ENCODE data around the gene CENPVL3. TPM values are rescaled to one million over a fixed set of nuclear protein-coding genes. Genes with fewer than 3 reads are reported as not detected.
"Not testable (repeated sequence)": the region's sequence is repeated elsewhere in the genome, so short reads cannot be mapped to it uniquely, and the experiment has no call there.

The CENPVL3 gene
- not detected for total RNA-seq

GRCh38 chrX:51618241-51619155, at the start of gene CENPVL3:
CENPVL3 (minus strand) TSS chrX:51618912; CDS start chrX:51618873, 39 bp downstream.
- intact Hi-C loops (cut with DNase I; ENCODE audit: low total_unique reads); H3K27ac ChIP-seq; H3K9me3 ChIP-seq; H3K36me3 ChIP-seq; ATAC-seq; DNase-seq; H3K4me1 ChIP-seq; H3K4me3 ChIP-seq: not testable (repeated sequence)
- in situ Hi-C loops (cut with MboI; ENCODE audit: low sequenced_read_pairs in 4 of 4), result loop anchor here in 1 of 4 donors (25.0 kb wide), 1 partner anchor 244 kb away; no protein-coding TSS in a partner anchor
- peaks cover 0 to 34% (median 8%) of the 10 kb centered on the region in 3 donors for H3K27me3 ChIP-seq

GRCh38 chrX:51665981-51666380, 47.3 kb upstream of the CENPVL3 start:
- no peak overlapping the region for H3K4me3 ChIP-seq
- peaks cover 0 to 4% (median 0%) of the 10 kb centered on the region in 3 donors for H3K27me3 ChIP-seq
- in situ Hi-C loops (cut with MboI; ENCODE audit: low sequenced_read_pairs in 4 of 4), result no loop called here
- TF ChIP-seq, protein P1, sequence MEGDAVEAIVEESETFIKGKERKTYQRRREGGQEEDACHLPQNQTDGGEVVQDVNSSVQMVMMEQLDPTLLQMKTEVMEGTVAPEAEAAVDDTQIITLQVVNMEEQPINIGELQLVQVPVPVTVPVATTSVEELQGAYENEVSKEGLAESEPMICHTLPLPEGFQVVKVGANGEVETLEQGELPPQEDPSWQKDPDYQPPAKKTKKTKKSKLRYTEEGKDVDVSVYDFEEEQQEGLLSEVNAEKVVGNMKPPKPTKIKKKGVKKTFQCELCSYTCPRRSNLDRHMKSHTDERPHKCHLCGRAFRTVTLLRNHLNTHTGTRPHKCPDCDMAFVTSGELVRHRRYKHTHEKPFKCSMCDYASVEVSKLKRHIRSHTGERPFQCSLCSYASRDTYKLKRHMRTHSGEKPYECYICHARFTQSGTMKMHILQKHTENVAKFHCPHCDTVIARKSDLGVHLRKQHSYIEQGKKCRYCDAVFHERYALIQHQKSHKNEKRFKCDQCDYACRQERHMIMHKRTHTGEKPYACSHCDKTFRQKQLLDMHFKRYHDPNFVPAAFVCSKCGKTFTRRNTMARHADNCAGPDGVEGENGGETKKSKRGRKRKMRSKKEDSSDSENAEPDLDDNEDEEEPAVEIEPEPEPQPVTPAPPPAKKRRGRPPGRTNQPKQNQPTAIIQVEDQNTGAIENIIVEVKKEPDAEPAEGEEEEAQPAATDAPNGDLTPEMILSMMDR (IDR thresholded peaks at IDR 0.05 in 4 of 5, conservative IDR thresholded peaks at IDR 0.05 in 1 of 5), result no peak
- no peak for TF ChIP-seq POLR2A (IDR thresholded peaks at IDR 0.05)
- no peaks in the 10 kb centered on the region for H3K36me3 ChIP-seq
- no peak overlapping the region for H3K27ac ChIP-seq
- no peak for ATAC-seq
- no peaks in the 10 kb centered on the region for H3K9me3 ChIP-seq
- no peak for DNase-seq
- no peaks in the 10 kb centered on the region for H3K4me1 ChIP-seq
- intact Hi-C loops (cut with DNase I; ENCODE audit: low total_unique reads), result no loop called here

- DNase-seq, result no peak
- TF ChIP-seq, protein P1 (IDR thresholded peaks at IDR 0.05 in 4 of 5, conservative IDR thresholded peaks at IDR 0.05 in 1 of 5), result no peak
- no peak for TF ChIP-seq POLR2A (IDR thresholded peaks at IDR 0.05)
- H3K27ac ChIP-seq, result no peak overlapping the region
- H3K36me3 ChIP-seq, result no peaks in the 10 kb centered on the region
- no peaks in the 10 kb centered on the region for H3K4me1 ChIP-seq
- no peak overlapping the region for H3K4me3 ChIP-seq
- no peaks in the 10 kb centered on the region for H3K9me3 ChIP-seq
- in situ Hi-C loops (cut with MboI; ENCODE audit: low sequenced_read_pairs in 4 of 4), result no loop called here
- no peak for ATAC-seq
- intact Hi-C loops (cut with DNase I; ENCODE audit: low total_unique reads), result no loop called here
- peaks cover 0 to 11% (median 0%) of the 10 kb centered on the region in 3 donors for H3K27me3 ChIP-seq
Observed at GRCh38 chrX:51643377-51643776, 24.7 kb upstream of the CENPVL3 start.

DNA sequence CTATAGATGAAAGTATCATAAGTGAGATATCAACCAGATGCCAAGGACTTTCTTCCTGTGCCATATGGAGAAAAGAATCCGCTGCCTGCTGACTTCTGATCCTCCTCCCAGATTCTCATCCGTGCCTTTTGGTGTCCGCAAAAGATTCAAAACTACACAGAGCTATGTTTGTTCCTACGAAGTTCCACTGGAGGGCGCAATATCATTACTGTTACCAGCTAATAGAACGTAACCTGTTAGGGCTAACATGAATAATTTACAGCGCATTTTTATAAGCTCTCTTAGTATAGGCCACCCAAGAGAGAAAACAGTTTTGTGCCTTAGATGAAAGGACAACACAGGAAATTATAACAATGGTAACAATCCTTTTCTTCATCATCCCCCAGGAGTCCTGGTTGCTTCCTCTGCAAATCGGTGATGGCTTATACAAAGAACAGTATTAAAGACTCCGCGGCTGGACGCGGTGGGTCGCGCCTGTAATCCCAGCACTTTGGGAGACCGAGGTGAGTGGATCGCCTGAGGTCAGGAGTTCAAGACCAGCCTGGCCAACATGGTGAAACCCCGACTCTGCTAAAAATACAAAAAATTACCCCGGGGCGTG, 22.8 kb upstream of the CENPVL3 start:
- H3K36me3 ChIP-seq, result no peaks in the 10 kb centered on the region
- DNase-seq, result no peak
- peaks cover 0 to 16% (median 0%) of the 10 kb centered on the region in 3 donors for H3K27me3 ChIP-seq
- H3K4me3 ChIP-seq, result no peak overlapping the region
- in situ Hi-C loops (cut with MboI; ENCODE audit: low sequenced_read_pairs in 4 of 4) (no loop called here), intact Hi-C loops (cut with DNase I; ENCODE audit: low total_unique reads) (no loop called here)
- ATAC-seq, result no peak
- no peaks in the 10 kb centered on the region for H3K9me3 ChIP-seq
- no peaks in the 10 kb centered on the region for H3K4me1 ChIP-seq
- TF ChIP-seq POLR2A (IDR thresholded peaks at IDR 0.05), result no peak
- TF ChIP-seq, protein P1 (IDR thresholded peaks at IDR 0.05 in 4 of 5, conservative IDR thresholded peaks at IDR 0.05 in 1 of 5), result no peak
- H3K27ac ChIP-seq, result no peak overlapping the region

DNA sequence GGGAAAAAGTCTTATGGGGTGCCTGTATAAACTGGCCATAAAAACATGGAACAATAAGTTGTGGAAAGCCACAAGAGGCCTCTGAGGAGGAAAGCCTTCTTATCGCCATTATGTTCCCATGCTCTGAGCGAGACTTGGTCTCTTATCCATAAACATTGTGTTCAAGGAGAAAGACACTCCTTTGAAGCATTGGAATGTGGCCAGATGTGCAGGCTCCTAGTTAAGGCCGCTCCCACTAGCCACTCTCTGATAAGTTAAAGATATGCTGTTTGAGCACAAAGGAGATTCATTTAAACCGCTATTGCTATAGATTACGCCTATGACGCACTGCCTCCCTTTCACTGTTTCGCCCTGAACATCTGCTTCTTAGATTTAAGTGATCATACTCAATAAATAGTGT, 17.8 kb upstream of the CENPVL3 start:
- H3K4me1 ChIP-seq; H3K27ac ChIP-seq; intact Hi-C loops (cut with DNase I; ENCODE audit: low total_unique reads); ATAC-seq; in situ Hi-C loops (cut with MboI; ENCODE audit: low sequenced_read_pairs in 4 of 4); H3K9me3 ChIP-seq; H3K36me3 ChIP-seq; DNase-seq; H3K4me3 ChIP-seq: not testable (repeated sequence)
- peaks cover 0 to 13% (median 0%) of the 10 kb centered on the region in 3 donors for H3K27me3 ChIP-seq

Data from gastrocnemius medialis (tissue), 4 donors.